D721Med (cell line): Measurements from ENCODE around the gene SZT2.

Source experiments
- DNase-seq: peaks from one replicate; pipeline ENCODE4 v3.0.0; 2011; ENCODE audit warnings: low spot score; ENCODE audit not compliant: insufficient read length
- FAIRE-seq: peaks from 2 replicates; lab custom pipeline; 2011; peaks lifted over from hg19 to GRCh38; lab: Jason Lieb, UNC
- CTCF ChIP-seq: IDR thresholded peaks from 2 replicates; pipeline ENCODE4 v1.5.1; 2012; ENCODE audit warnings: mild to moderate bottlenecking, control low read depth; ENCODE audit not compliant: insufficient read depth; ENCODE audit errors: missing control alignments

Gene SZT2

GRCh38 chr1:43450251-43450941 lies 60.7 kb downstream of the SZT2 start:
- DNase-seq = no peak
- no peak for TF ChIP-seq CTCF
- FAIRE-seq = no peak

- TF ChIP-seq CTCF = no peak
- FAIRE-seq (no peak), DNase-seq (no peak)
These were observed 61.5 kb downstream of the SZT2 start for GRCh38 chr1:43451157-43451591.

GRCh38 chr1:43451701-43452532 lies 62.2 kb downstream of the SZT2 start:
- TF ChIP-seq CTCF = no peak
- DNase-seq = no peak
- no peak for FAIRE-seq

GRCh38 chr1:43452789-43453441 lies 63.2 kb downstream of the SZT2 start:
- TF ChIP-seq CTCF = no peak
- FAIRE-seq (no peak), DNase-seq (no peak)

GRCh38 chr1:43453442-43454269 lies 64.0 kb downstream of the SZT2 start, which contains the start of gene HYI:
TSS of gene HYI (minus strand) at chr1:43453931. CDS start at chr1:43453793, 138 bp downstream.
- TF ChIP-seq CTCF = no peak
- DNase-seq = peak; percentile 60
- FAIRE-seq = no peak

- TF ChIP-seq CTCF = no peak
- no peak for DNase-seq
- no peak for FAIRE-seq
These were observed 64.7 kb downstream of the SZT2 start for GRCh38 chr1:43454270-43455011.
